OCI-LY3 (cell line): ENCODE measurements around the gene PGLYRP4.

ENCODE experiments used
- EZH2phosphoT487 ChIP-seq: fragments of 200-600 bp; shearing (Covaris generic); IDR thresholded peaks from 2 replicates; pipeline ENCODE4 v1.6.1; 2018; ENCODE audit warnings: antibody characterized with exemption, mixed run types, low read depth
- TF ChIP-seq, protein P1 (sequence below): fragments of 200-600, 300-600 bp; sonication (generic); IDR thresholded peaks from 2 replicates; pipeline ENCODE4 v1.5.1; 2014; ENCODE audit warnings: antibody characterized with exemption, low read length, low read depth

DNA sequence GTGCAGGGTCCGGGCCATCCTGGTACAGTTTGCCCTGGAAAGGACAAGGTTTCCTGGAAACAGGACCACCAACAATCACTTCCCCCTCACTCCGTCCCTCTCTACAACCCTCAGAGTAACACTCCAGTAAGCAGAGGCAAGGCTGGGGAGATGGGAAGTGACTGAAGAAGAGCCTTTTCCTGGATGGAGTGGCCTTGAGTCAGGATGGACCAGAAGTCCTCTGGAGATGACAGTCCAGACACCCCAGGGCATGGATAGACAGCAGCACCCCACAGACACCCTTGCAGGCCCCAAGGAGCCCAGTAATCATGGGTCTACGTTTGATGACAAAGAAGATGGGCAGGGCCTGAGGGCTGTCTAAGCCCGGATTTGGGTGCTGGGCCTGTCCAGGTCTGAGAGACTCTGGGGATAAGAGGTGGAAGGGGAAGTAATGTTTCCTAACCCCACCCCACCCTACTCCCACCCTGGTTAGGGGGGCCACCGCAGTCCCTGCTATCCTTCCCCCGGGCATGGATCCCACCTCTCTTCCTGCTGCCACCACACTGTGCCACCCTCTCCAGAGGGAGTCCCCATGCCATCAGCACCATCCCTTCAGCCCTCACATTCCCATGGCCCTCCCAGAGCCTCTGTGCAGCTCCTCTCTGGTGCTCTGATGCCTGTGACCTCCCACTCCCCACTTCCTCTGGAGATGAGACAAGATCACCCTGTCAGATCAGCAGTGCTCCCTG, 49.4 kb upstream of the PGLYRP4 start:
- TF ChIP-seq, protein P1, sequence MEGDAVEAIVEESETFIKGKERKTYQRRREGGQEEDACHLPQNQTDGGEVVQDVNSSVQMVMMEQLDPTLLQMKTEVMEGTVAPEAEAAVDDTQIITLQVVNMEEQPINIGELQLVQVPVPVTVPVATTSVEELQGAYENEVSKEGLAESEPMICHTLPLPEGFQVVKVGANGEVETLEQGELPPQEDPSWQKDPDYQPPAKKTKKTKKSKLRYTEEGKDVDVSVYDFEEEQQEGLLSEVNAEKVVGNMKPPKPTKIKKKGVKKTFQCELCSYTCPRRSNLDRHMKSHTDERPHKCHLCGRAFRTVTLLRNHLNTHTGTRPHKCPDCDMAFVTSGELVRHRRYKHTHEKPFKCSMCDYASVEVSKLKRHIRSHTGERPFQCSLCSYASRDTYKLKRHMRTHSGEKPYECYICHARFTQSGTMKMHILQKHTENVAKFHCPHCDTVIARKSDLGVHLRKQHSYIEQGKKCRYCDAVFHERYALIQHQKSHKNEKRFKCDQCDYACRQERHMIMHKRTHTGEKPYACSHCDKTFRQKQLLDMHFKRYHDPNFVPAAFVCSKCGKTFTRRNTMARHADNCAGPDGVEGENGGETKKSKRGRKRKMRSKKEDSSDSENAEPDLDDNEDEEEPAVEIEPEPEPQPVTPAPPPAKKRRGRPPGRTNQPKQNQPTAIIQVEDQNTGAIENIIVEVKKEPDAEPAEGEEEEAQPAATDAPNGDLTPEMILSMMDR: no peak
- no peak for TF ChIP-seq EZH2phosphoT487
